ENCODE data around the gene CACNB4.

The CACNB4 gene

DNA sequence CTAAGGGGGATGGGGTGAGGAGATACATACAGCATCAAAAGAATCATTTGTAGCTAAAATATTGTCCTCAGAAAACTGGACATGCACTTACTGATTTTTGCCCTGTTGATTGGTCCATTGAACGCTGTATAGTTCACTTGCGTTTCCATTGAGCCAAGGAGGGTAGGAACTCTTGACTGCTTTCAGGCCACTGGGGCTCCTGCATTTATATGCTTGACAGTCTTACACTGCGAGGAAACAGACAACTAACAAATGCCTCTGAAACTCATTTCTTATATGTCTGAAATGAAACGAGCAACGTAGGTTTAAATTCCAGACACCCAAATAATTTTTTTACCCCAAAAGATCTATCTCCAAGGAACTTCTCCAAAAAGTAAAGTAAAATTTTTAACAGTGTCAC, 312.8 kb downstream of the CACNB4 start:
- Histone ChIP-seq H3K79me2 (no peaks in the 10 kb centered on the region), H3K27me3 (ENCODE audit: control insufficient read depth, insufficient read depth, low read length) (no peaks in the 10 kb centered on the region), H2AFZ (no peak overlapping the region), H3K36me3 (ENCODE audit: control insufficient read depth, insufficient read depth, low read length) (no peaks in the 10 kb centered on the region), H3K9me3 (ENCODE audit: control insufficient read depth, low read length) (no peaks in the 10 kb centered on the region), H3K4me1 (no peaks in the 10 kb centered on the region), H3K4me2 (ENCODE audit: low read length) (no peak overlapping the region), H3K4me3 (ENCODE audit: low read depth, low read length) (no peak overlapping the region), H3K27ac (no peak overlapping the region), H3K9ac (no peak overlapping the region)
- TF ChIP-seq, protein P1, sequence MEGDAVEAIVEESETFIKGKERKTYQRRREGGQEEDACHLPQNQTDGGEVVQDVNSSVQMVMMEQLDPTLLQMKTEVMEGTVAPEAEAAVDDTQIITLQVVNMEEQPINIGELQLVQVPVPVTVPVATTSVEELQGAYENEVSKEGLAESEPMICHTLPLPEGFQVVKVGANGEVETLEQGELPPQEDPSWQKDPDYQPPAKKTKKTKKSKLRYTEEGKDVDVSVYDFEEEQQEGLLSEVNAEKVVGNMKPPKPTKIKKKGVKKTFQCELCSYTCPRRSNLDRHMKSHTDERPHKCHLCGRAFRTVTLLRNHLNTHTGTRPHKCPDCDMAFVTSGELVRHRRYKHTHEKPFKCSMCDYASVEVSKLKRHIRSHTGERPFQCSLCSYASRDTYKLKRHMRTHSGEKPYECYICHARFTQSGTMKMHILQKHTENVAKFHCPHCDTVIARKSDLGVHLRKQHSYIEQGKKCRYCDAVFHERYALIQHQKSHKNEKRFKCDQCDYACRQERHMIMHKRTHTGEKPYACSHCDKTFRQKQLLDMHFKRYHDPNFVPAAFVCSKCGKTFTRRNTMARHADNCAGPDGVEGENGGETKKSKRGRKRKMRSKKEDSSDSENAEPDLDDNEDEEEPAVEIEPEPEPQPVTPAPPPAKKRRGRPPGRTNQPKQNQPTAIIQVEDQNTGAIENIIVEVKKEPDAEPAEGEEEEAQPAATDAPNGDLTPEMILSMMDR (IDR thresholded peaks at IDR 0.05) = no peak

DNA sequence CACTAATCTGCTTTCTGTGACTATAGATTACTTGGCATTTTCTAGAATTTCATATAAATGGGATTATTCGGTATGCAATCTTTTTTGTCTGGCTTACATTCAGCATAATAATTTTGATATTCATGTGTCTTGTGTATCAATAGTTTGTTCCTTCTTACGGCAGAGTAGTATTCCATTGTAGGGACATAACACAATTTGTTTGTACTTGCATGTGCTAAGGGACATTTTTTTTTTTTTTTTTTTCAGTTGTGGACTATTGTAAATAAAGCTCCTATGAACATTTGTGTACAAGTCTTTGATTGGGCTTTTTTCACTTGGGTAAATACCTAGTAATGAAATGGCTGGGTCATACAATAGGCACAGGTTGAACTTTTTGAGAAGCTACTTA, 315.7 kb downstream of the CACNB4 start:
- no peaks in the 10 kb centered on the region for H3K36me3 ChIP-seq (ENCODE audit: control insufficient read depth, insufficient read depth, low read length)
- no peaks in the 10 kb centered on the region for H3K4me1 ChIP-seq
- no peak overlapping the region for H3K27ac ChIP-seq
- no peak overlapping the region for H2AFZ ChIP-seq
- no peaks in the 10 kb centered on the region for H3K9me3 ChIP-seq (ENCODE audit: control insufficient read depth, low read length)
- TF ChIP-seq, protein P1 (IDR thresholded peaks at IDR 0.05) = no peak
- H3K79me2 ChIP-seq = no peaks in the 10 kb centered on the region
- no peak overlapping the region for H3K4me2 ChIP-seq (ENCODE audit: low read length)
- H3K27me3 ChIP-seq (ENCODE audit: control insufficient read depth, insufficient read depth, low read length) = no peaks in the 10 kb centered on the region
- H3K9ac ChIP-seq = no peak overlapping the region
- no peak overlapping the region for H3K4me3 ChIP-seq (ENCODE audit: low read depth, low read length)

All from parathyroid adenoma (tissue), 2 donors.